ENCODE results near the gene UGT3A2. TPM values are rescaled to one million over a fixed set of nuclear protein-coding genes. Genes with fewer than 3 reads are reported as not detected.

UGT3A2 gene
- total RNA-seq, 1 experiment from 2014 or later: 0.34 TPM

- no peak for DNase-seq (ENCODE audit: low read depth)
Observed at GRCh38 chr5:36006163-36006562, 60.5 kb downstream of the UGT3A2 start.

- DNase-seq (ENCODE audit: low read depth): no peak
Observed at GRCh38 chr5:36001032-36001431, 65.7 kb downstream of the UGT3A2 start.

- DNase-seq (ENCODE audit: low read depth): no peak
Observed at GRCh38 chr5:35999547-35999946, 67.1 kb downstream of the UGT3A2 start.

- DNase-seq (ENCODE audit: low read depth): no peak
Observed at GRCh38 chr5:35996076-35996475, 70.6 kb downstream of the UGT3A2 start.

GRCh38 chr5:35990941-35991611 is 75.6 kb downstream of the UGT3A2 start, which contains the start of gene UGT3A1:
UGT3A1 (minus strand) TSS chr5:35991390; CDS start chr5:35991240, 150 bp downstream.
- DNase-seq (ENCODE audit: low read depth): no peak

- DNase-seq (ENCODE audit: low read depth): no peak
Observed at GRCh38 chr5:35990520-35990919, 76.2 kb downstream of the UGT3A2 start.

- no peak for DNase-seq (ENCODE audit: low read depth)
Observed at GRCh38 chr5:35988529-35988928, 78.2 kb downstream of the UGT3A2 start.

- DNase-seq (ENCODE audit: low read depth): no peak
Observed at GRCh38 chr5:35987776-35988175, 78.9 kb downstream of the UGT3A2 start.

Other genes with a start within 250 kb of the UGT3A2 start
- gene IL7R, start 210.0 kb downstream of the UGT3A2 start, total RNA-seq (2014; rRNA removed; shearing (Covaris generic)): 20.4 and 30.7 TPM in 2 replicates
- gene CAPSL, start 128.3 kb downstream of the UGT3A2 start, total RNA-seq (2014; rRNA removed; shearing (Covaris generic)): 0.37 and 0.62 TPM in 2 replicates
- not detected in 2 replicates for gene UGT3A1, start 75.5 kb downstream of the UGT3A2 start, total RNA-seq (2014; rRNA removed; shearing (Covaris generic))
- 7.2 and 10.3 TPM in 2 replicates for gene LMBRD2, start 85.0 kb upstream of the UGT3A2 start, total RNA-seq (2014; rRNA removed; shearing (Covaris generic))
- 62.7 and 63.6 TPM in 2 replicates for gene SKP2, start 85.2 kb upstream of the UGT3A2 start, total RNA-seq (2014; rRNA removed; shearing (Covaris generic))
- gene NADK2, start 175.0 kb upstream of the UGT3A2 start, total RNA-seq (2014; rRNA removed; shearing (Covaris generic)): 26.1 and 36.4 TPM in 2 replicates
- gene RANBP3L, start 235.0 kb upstream of the UGT3A2 start, total RNA-seq (2014; rRNA removed; shearing (Covaris generic)): 0.76 and 1.0 TPM in 2 replicates

Measured in M059J (cell line).